Measurements from ENCODE around the gene PPP1R36.

GRCh38 chr14:64574371-64575107 is 24.8 kb downstream of the PPP1R36 start:
- TF ChIP-seq POLR2A (IDR thresholded peaks at IDR 0.05) (no peak), CTCF (IDR thresholded peaks at IDR 0.05 in 4 of 5, conservative IDR thresholded peaks at IDR 0.05 in 1 of 5) (no peak)

All from gastrocnemius medialis (tissue), 4 donors.